HG02798 (cell line): ENCODE data around the gene PDE9A.

Experiments
- ATAC-seq: cut with Tn5 transposase; IDR thresholded peaks from one replicate; pipeline ENCODE4 v1.9.1; 2021; ENCODE audit warnings: mild to moderate bottlenecking; ENCODE audit not compliant: unreplicated experiment, poor library complexity

Gene PDE9A

GRCh38 chr21:42684109-42684916, 30.9 kb downstream of the PDE9A start:
- ATAC-seq: no peak

GRCh38 chr21:42685036-42685435, 31.6 kb downstream of the PDE9A start:
- no peak for ATAC-seq

- no peak for ATAC-seq
Observed at GRCh38 chr21:42685954-42686500, 32.6 kb downstream of the PDE9A start.

- ATAC-seq: no peak
Observed at GRCh38 chr21:42687796-42688195, 34.4 kb downstream of the PDE9A start.

GRCh38 chr21:42688226-42688840, 34.9 kb downstream of the PDE9A start:
- ATAC-seq: no peak

- ATAC-seq: no peak
Observed at GRCh38 chr21:42688841-42689371, 35.5 kb downstream of the PDE9A start.

- no peak for ATAC-seq
Observed at GRCh38 chr21:42690586-42690985, 37.2 kb downstream of the PDE9A start.

GRCh38 chr21:42691901-42692559, 38.6 kb downstream of the PDE9A start:
- ATAC-seq: no peak

GRCh38 chr21:42692688-42693087, 39.3 kb downstream of the PDE9A start:
- ATAC-seq: no peak

- no peak for ATAC-seq
Observed at GRCh38 chr21:42694751-42695696, 41.6 kb downstream of the PDE9A start.

GRCh38 chr21:42695697-42696380, 42.4 kb downstream of the PDE9A start:
- ATAC-seq: no peak

GRCh38 chr21:42696501-42697040, 43.1 kb downstream of the PDE9A start:
- no peak for ATAC-seq

- no peak for ATAC-seq
Observed at GRCh38 chr21:42698733-42699132, 45.3 kb downstream of the PDE9A start.

- no peak for ATAC-seq
Observed at GRCh38 chr21:42699196-42699595, 45.8 kb downstream of the PDE9A start.

GRCh38 chr21:42701706-42702456, 48.5 kb downstream of the PDE9A start:
- ATAC-seq: no peak

GRCh38 chr21:42702720-42703119, 49.3 kb downstream of the PDE9A start:
- no peak for ATAC-seq

GRCh38 chr21:42703136-42703908, 49.9 kb downstream of the PDE9A start:
- no peak for ATAC-seq
